KMS-11 (cell line): ENCODE results near the gene PFKP.

Source experiments
- H2AFZ ChIP-seq: fragments of 200-600 bp; sonication (generic); 2 replicates; pipeline ENCODE4 v1.6.1; 2016; ENCODE audit warnings: antibody characterized with exemption, mixed run types, low read depth
- H3K27ac ChIP-seq: fragments of 200-600 bp; sonication (generic); 2 replicates; pipeline ENCODE4 v1.6.1; 2016; ENCODE audit warnings: mild to moderate bottlenecking, mixed run types
- H3K27me3 ChIP-seq: fragments of 200-600 bp; sonication (generic); 2 replicates; pipeline ENCODE4 v1.6.1; 2017; ENCODE audit warnings: mild to moderate bottlenecking, low read depth, mixed run types, moderate library complexity; ENCODE audit not compliant: insufficient read depth
- H3K36me3 ChIP-seq: fragments of 200-600 bp; sonication (generic); 2 replicates; pipeline ENCODE4 v1.6.1; 2017; ENCODE audit warnings: mild to moderate bottlenecking, mixed run types; ENCODE audit not compliant: insufficient read depth
- H3K4me1 ChIP-seq: fragments of 200-600 bp; sonication (generic); 2 replicates; pipeline ENCODE4 v1.6.1; 2016; ENCODE audit warnings: mild to moderate bottlenecking, low read depth, mixed run types; ENCODE audit not compliant: poor library complexity, severe bottlenecking
- H3K4me2 ChIP-seq: fragments of 200-600 bp; sonication (generic); 2 replicates; pipeline ENCODE4 v1.7.0; 2016; ENCODE audit warnings: mild to moderate bottlenecking, mixed run types
- H3K4me3 ChIP-seq: fragments of 200-600 bp; sonication (generic); IDR thresholded peaks from 2 replicates; pipeline ENCODE4 v1.6.1; 2017; ENCODE audit warnings: low read depth, low read length, mixed read lengths; ENCODE audit not compliant: insufficient read depth
- H3K79me2 ChIP-seq: fragments of 200-600 bp; sonication (generic); 2 replicates; pipeline ENCODE4 v1.6.1; 2016; ENCODE audit warnings: low read depth, mixed run types; ENCODE audit not compliant: insufficient read depth
- H3K9ac ChIP-seq: fragments of 200-600 bp; sonication (generic); 2 replicates; pipeline ENCODE4 v1.6.1; 2016; ENCODE audit warnings: mild to moderate bottlenecking, mixed run types
- H4K20me1 ChIP-seq: fragments of 200-600 bp; sonication (generic); 2 replicates; pipeline ENCODE4 v1.6.1; 2016; ENCODE audit warnings: mild to moderate bottlenecking, mixed run types; ENCODE audit not compliant: insufficient read depth
- CTCF ChIP-seq: fragments of 200-600 bp; sonication (generic); conservative IDR thresholded peaks from 2 replicates; pipeline ENCODE4 v1.6.1; 2017; ENCODE audit warnings: low read depth, mild to moderate bottlenecking, antibody characterized with exemption, low read length, moderate library complexity, mixed read lengths

The PFKP gene

GRCh38 chr10:3074145-3074665, 6.9 kb downstream of the PFKP start:
- Histone ChIP-seq H3K9ac (no peak overlapping the region), H3K36me3 (peaks cover 3% of the 10 kb centered on the region; the same call in 1 of the 2 replicates), H4K20me1 (peaks cover 47% of the 10 kb centered on the region), H3K4me1 (peaks cover 29% of the 10 kb centered on the region), H3K4me2 (no peak overlapping the region), H3K27ac (no peak overlapping the region), H3K27me3 (no peaks in the 10 kb centered on the region), H2AFZ (no peak overlapping the region), H3K4me3 (no peak overlapping the region), H3K79me2 (peaks cover 97% of the 10 kb centered on the region)
- TF ChIP-seq CTCF: no peak

- Histone ChIP-seq H3K4me2 (no peak overlapping the region), H3K4me3 (no peak overlapping the region), H3K9ac (no peak overlapping the region), H3K27ac (no peak overlapping the region), H3K36me3 (no peaks in the 10 kb centered on the region; the same call in 1 of the 2 replicates), H2AFZ (no peak overlapping the region), H4K20me1 (peaks cover 44% of the 10 kb centered on the region), H3K79me2 (peaks cover 95% of the 10 kb centered on the region), H3K4me1 (peaks cover 24% of the 10 kb centered on the region), H3K27me3 (no peaks in the 10 kb centered on the region)
- TF ChIP-seq CTCF: no peak
These were observed 7.7 kb downstream of the PFKP start for GRCh38 chr10:3074985-3075600.

GRCh38 chr10:3076138-3076537, 8.8 kb downstream of the PFKP start:
- Histone ChIP-seq H3K79me2 (peaks cover 92% of the 10 kb centered on the region), H4K20me1 (peaks cover 40% of the 10 kb centered on the region), H3K27me3 (no peaks in the 10 kb centered on the region), H3K4me2 (no peak overlapping the region), H3K9ac (no peak overlapping the region), H3K4me1 (peaks cover 22% of the 10 kb centered on the region), H3K36me3 (no peaks in the 10 kb centered on the region; the same call in 1 of the 2 replicates), H2AFZ (no peak overlapping the region), H3K27ac (no peak overlapping the region), H3K4me3 (no peak overlapping the region)
- no peak for TF ChIP-seq CTCF

DNA sequence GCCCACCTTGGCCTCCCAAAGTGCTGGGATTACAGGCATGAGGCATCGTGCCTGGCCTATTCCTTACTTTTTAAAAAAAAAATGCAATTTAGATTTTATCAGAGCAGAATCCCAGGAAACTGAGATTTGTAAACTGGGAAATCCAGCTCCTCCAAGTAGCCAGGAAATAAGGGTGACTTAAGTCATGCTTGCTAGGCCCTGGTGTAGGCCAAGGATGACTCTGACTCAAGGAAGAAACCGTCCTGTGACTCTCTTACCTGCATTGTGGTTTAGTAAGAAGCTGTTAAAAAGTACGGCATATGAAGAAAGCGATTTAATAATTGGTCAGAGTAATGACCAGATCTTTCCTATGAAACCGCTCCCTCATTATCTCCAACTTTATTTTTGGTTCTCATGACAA, 10.2 kb downstream of the PFKP start:
- peaks cover 33% of the 10 kb centered on the region; the same call in 1 of the 2 replicates for H4K20me1 ChIP-seq
- peaks cover 88% of the 10 kb centered on the region for H3K79me2 ChIP-seq

More for the DNA sequence above, 10.2 kb downstream of the PFKP start:
- H3K27ac ChIP-seq: no peak overlapping the region
- no peak overlapping the region for H3K4me2 ChIP-seq
- H3K27me3 ChIP-seq: no peaks in the 10 kb centered on the region
- H3K36me3 ChIP-seq: no peaks in the 10 kb centered on the region; the same call in 1 of the 2 replicates
- H3K9ac ChIP-seq: no peak overlapping the region
- H2AFZ ChIP-seq: no peak overlapping the region
- no peak overlapping the region for H3K4me3 ChIP-seq
- peaks cover 17% of the 10 kb centered on the region for H3K4me1 ChIP-seq
- TF ChIP-seq CTCF: no peak
